Gastroesophageal sphincter (tissue), 3 donors: ENCODE data around the gene NT5DC1.

Experiments
- EP300 ChIP-seq: sonication (generic); formaldehyde crosslinking; IDR thresholded peaks from one replicate; pipeline ENCODE4 v1.6.1; 2017; ENCODE audit warnings: antibody characterized with exemption, mild to moderate bottlenecking
- TF ChIP-seq, protein P1 (sequence below), 4 experiments: fragments of 200-600 bp in 2 of 4; fragments of 450-650 bp in 2 of 4; sonication (generic) in 1 of 4; IDR thresholded peaks; one replicate each; pipeline ENCODE4 v1.5.1; 2017 to 2019; ENCODE audit warnings: antibody characterized with exemption in 4 of 4, mild to moderate bottlenecking in 2 of 4, moderate library complexity in 2 of 4

DNA sequence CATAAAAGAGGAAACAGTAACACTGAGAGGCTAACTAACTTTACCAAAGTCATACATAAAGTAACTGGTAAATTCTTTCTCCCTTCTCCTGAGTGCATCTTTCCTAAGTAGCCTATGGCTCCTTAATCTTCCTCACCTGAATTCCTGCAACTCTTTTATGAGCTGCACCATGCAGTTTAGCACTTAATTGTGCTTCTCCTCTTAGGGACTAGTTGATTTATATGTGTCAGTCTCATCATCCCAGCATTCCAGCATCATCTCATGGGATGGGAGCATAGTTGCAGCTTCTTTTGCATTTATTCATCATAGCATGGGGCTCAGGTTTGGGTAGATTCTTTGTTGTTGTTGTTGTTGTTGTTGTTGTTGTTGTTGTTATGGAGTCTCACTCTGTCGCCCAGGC lies 182.5 kb downstream of the NT5DC1 start:
- TF ChIP-seq EP300: no peak
- TF ChIP-seq, protein P1, sequence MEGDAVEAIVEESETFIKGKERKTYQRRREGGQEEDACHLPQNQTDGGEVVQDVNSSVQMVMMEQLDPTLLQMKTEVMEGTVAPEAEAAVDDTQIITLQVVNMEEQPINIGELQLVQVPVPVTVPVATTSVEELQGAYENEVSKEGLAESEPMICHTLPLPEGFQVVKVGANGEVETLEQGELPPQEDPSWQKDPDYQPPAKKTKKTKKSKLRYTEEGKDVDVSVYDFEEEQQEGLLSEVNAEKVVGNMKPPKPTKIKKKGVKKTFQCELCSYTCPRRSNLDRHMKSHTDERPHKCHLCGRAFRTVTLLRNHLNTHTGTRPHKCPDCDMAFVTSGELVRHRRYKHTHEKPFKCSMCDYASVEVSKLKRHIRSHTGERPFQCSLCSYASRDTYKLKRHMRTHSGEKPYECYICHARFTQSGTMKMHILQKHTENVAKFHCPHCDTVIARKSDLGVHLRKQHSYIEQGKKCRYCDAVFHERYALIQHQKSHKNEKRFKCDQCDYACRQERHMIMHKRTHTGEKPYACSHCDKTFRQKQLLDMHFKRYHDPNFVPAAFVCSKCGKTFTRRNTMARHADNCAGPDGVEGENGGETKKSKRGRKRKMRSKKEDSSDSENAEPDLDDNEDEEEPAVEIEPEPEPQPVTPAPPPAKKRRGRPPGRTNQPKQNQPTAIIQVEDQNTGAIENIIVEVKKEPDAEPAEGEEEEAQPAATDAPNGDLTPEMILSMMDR (IDR thresholded peaks at IDR 0.05): no peak
